HG03439 (cell line): ENCODE measurements around the gene NLGN1.

Source experiments
- ATAC-seq: cut with Tn5 transposase; IDR thresholded peaks from one replicate; pipeline ENCODE4 v1.9.1; 2021; ENCODE audit warnings: mild to moderate bottlenecking, moderate library complexity; ENCODE audit not compliant: unreplicated experiment

NLGN1 gene

DNA sequence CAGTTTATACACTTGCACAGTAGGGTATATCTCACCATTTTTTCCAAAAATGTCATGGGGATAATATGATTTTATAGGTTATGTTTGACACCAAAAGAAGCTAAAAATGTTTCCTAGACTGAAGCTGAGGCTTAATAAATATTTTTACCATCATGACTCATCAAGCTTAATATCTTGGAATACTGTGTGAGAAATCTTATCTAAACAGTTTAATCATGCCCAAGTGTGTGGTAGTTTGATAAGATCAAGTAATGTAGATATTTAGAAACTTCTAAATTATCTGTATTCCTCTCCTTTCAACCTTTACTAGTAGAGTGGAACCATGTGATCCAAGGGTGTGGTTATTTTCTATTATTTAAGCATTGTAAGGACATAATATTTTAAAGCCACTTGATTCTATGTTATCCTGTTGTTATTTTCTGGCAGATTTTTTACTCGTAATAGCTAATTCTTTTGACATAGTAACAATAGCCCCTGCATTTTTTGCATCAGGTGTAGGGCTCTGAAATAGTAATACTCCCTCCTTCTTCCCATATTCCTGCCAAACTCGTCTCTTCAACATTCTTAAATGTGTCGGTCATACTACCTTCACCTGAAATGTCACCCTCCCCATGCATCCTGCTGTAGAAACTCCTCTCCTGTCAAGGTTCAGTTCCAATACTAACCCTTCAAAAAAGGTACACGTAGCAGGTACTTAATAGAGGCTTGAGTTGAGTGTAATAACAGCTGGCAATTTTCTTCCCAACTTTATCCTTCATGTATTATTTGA, 729.6 kb downstream of the NLGN1 start:
- no peak for ATAC-seq

DNA sequence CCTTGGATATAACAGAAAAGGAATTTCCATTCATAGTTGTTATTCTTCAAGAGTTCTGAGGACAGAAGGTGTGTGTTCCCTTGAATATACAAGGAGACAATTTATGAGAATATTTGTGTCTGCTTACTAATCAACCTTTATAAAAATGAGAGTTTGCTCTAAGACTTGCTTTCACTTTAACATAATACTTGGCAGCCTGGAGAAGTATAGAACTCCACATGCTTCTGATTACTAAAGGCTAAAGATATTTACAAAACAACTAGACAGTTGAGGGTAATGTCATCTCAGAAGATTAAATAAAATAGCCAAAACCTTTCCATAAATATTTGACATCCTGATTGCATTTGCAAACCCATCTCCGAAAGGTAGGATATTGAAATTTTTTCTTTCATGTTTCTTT, 734.5 kb downstream of the NLGN1 start:
- no peak for ATAC-seq

DNA sequence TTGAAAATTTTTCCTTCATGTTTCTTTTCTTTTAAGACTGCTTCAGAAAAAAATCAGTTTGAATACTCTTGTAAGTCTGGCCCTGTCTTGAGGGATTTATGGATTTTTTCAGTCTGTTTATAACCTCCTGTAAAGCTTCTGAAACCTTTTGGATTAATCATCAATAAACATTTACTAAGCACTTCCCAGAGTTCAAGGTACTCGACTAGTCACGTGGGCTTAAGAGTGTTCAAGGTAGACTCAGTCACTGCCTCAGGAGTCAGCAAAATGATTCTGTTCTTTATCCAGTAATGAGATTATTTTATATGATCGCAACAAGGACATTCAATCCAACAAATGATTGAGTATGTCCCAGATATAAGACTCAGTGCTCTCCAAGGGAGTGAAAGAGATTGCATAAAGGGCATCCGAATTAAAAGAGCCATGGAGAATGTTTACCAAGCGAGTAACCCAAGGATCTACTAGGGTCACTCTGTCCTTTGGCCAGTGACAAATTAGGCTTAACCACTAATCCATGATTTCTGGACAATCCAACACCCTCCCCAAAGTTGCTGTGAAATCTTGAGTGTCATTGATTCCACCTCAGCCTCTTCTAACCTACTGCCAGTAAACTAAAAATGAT, 735.0 kb downstream of the NLGN1 start:
- ATAC-seq = no peak

DNA sequence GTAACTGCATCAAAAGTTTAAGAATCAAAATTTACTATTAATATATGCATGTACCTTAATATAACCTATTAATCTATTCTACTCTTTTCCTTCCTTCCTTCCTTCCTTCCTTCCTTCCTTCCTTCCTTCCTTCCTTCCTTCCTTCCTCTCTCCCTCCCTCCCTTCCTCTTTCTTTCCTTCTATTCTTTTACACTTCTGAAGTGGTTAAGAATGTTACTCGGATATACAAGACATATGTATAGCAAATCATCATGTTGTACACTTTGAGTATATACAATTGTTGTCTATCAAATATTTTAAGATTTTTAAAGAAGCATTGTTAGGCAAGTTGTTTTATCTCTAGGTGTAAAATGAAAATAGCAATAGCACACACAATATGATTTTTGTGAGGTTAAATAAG, 748.5 kb downstream of the NLGN1 start:
- ATAC-seq = no peak

DNA sequence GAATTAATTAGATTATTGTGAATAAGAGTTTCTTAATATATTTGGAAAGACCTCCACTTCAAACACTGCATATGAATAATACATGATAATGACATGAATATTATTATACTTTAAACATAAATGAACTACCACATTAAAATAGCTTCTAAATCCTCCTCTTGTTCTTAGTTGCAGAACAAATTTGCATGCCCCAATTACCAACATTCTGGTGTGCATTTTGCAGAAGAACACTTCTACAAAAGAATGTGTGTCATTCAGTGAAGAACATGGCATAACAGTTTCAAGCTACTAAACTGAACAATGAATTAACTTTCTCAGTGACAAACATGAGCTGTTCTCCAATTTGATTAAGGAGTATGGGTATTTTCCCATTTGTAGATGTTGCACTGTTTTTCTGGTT, 750.3 kb downstream of the NLGN1 start:
- no peak for ATAC-seq

DNA sequence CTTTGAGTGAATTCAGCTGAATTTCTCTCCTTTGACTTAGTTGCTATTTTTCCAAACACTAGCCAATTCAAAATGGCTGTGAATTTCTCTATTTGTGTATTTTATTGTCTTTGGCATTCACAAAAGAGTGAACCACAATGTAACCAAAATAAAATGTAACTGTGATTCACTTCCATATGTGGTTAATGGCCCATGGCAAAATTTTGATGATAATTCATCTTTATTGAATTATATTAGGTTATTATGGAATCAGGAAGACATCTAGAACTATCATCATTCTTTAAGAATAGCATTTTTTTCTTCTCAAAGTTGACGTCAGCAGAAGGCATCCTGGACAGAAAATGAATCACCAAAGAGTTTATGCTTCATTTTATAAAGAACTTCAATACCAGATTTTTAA, 756.3 kb downstream of the NLGN1 start:
- ATAC-seq = no peak

DNA sequence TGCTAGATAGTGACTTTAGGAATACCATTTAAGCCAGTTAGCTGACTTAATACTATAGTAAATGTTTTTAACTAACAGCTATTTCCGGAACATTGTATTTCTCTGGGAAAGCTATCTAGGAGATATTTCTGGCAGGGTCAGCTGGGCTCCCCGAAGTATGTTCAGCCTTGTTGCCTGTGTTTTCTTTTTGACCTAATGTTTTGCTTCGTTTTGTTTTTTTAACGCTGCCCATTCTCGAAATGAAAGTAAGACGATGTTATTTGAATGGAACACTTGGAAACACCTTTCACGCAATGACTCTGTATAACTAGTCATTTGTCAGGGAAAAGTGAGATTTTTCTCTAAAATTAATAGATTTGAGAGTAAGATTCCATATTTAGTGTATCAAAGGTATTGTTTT, 758.7 kb downstream of the NLGN1 start:
- no peak for ATAC-seq

DNA sequence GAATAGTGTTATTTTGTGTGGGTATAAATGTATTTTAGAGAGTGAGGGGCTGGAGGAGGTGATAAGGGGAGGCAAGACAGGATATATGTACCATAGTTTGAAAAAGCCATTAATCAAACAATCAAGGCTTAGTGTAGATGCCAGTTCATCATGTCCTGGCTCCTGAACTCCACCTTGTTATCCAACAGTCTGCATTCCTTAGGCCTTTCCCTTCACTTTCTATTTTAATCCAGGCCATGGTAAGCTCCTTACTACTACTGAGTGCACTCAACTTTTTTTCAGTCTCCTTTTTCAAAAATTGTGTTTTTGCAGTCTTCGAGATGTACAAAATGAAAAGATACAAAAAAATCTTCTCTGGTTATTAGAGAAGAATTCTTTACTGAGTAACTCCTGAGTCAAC, 761.1 kb downstream of the NLGN1 start:
- no peak for ATAC-seq

DNA sequence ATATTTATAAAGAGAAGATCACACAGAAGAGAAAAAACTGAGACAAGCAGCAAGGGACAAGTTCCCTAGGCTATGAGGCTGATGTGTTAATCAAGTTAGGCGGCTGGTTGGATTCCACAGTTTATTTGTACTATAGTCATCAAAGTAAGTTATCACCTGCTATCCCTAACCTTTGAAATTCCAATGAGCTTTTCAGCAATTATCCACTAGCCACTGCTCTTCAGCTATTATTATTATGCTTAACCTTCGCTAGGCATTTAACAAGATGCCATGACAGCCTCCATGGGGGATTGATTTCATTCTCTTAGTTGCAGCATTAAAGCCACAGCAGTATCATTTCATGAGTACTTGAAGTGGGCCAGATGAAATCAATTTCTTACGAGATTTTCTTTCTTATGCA, 762.1 kb downstream of the NLGN1 start:
- ATAC-seq = no peak

DNA sequence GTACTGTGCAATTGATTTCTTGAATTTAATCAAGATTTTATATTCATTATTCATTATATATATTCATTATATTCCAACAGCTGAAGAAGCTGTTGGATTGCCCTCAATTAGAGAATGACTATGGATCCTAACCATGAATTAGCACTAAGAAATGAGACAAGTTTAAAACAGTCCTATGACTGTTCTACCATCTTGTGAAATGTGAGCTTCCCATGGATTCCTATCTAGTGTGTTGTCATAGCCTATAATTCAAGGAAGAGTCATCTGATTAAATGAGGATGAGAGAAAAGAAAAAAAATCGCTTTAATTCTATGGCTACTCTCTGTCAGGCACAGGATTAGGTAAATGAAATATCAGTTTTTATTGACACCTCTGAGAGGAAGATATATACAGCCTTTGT, 765.0 kb downstream of the NLGN1 start:
- no peak for ATAC-seq

DNA sequence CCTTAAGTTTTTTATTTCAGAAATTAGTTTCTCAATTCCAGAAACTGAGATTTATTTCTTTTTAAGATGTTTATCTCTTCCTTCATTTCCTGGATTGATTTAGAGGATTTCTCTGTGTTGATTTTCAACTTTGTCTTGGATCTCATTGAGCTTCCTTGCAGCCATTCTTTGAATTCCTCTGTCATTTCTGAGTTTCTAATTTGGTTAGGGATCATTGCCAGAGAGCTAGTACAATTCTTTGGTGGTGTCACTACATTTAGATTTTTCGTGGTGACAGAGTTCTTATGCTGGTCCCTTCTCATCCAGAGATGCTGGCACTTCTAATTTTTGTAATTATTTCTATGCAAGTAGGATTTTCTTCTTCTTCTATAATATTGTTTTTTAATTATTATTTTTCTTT, 770.5 kb downstream of the NLGN1 start:
- no peak for ATAC-seq

DNA sequence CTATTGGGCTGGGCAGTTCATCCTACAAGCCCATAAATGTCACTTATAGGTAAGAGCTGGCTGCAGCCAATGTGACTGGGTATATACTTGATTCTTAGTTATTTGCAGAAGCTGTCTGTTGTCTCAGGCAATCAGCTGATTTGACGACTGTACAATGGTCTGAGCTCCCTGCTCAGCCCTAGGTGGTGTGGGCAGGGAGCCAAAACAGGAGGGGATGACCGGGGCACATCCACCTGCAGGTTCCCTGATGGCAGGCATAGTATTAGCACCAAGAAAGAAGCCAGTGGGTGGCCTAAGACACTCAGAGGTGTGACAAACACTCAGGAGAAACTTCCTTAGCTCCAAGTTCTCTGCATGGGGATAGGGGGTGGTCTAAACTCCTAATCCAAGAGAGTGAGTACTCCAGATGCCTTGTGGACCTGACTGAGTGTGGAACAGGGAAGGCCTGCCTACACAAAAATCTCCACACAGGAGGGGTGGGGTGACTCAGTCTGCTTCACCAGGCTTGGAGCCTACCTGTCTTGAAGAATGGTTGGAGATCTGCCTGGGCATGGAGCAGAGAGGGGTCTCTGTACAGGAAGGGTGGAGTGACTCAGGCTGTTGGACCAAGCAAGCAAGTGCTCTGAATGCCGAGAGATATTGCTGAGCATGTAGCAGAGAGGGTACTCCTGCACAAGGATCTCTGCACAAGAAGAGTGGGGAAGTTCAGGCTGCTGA, 771.2 kb downstream of the NLGN1 start:
- ATAC-seq = no peak

DNA sequence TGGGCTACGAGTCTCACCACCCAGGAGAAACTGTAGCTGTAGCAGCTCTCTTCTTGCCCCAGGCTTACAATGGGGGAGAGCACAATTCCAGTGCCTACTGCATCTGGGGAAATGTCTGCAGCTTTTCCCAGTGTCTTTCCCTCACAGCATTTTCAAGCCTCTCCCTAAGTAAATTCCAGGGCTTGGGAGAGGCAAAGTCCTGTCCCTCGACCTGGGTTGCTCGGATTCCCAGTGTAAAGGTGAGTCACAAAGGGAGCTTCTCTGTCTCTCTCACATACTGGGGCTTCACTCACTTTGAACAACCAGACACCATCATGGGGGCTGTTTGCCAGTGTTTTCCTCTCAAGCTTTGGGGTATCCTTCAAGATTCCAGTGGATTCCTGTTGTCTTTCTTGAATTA, 772.2 kb downstream of the NLGN1 start:
- no peak for ATAC-seq

DNA sequence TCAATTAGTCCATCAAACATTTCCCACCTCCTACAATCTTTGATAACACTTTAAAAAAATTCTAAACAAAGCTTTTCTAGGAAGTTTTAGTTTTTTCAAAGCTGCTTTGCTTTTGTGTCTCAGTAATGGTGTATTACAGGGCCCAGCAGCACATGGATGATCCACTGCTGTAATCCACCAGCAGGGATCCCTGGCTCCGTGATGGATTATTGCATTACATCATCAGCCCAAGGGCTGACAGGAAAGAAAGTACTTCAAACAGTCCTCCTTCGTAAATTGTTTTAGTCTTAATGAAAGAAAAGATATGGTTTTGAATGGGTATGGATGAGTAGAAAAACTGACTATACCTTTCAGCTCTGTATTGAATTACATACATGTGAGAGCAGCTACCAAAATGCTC, 772.7 kb downstream of the NLGN1 start:
- no peak for ATAC-seq

DNA sequence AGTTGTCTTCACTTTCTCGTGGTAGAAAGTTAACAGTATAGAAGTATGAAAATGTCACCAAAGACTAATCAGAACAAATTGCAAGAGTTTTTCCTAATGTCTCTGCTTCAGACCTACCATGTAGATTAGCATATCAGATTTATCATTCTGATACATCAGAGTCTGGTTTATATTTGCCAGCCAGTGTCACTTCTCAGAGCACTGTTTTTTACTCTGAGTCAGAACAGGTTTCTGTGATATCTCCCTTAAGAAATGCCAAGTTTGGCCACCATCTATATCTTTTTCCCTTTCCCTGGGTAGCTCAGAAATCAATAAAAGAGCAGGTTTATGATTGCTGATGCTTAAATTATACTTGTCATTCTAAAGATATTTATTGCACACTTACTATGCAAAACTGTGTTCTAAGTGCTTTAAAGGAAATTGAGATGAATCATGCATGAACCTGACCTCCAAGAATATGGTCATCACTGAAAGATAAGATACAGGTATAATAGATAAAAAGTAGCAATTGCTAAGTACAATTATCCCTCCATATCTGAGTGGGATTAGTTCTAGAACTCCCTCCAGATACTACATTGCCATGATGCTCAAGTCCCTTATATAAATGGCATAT, 788.9 kb downstream of the NLGN1 start:
- no peak for ATAC-seq

DNA sequence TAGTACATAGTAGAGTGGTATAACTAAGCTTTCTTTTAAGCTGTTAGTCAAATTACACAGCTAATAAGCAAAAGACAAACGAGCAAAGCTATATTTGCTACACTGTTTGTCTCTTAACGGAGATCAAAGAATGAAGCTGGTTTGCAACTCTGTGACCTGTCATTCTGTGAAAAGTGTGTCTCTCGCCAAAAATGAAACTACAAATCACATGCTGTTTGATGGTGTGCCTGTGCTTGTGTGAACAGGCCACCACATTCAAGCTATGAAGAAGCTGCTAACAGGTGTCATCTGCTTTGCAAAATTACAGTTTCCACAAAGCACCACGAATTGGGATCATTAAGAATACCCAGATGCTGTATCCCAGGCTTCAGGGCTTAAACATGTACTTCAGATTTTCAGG, 793.8 kb downstream of the NLGN1 start:
- peak; percentile 88 for ATAC-seq

DNA sequence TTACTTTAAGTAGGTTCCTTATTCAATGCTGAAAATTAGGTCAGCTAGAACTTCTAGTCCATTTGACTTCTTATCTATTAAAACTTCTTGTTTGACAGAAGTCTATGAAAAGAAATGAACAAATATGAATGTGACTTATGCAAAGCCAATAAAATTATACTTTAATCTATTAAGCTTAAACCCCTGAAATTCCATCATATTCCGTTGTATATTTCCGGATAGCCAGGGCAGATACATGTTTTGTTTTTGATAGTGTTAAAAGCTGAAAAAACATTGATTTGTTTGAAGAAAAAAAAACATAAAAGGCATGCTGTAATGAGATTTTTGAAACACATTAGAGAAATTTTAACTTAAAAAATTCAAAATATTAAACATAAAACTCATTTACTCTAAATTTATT, 794.4 kb downstream of the NLGN1 start:
- no peak for ATAC-seq

DNA sequence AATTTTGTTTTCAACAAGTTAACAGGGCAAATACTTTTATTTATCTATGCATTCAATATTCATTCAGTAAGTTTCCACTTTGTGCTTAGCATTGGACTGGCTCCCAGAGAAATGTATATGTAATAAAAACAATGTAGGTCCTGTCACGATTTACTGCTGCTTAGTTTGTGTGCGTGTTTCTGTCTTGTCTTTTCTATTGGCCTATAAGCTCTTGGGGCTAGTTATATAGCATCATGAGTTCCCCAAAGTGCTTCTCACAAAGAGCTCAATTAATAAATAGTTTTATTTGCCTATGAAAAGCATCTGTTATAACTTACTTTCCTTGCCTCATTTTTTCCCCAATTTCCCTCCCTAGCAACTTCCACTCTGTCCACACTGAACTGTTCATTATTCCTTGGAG, 794.9 kb downstream of the NLGN1 start:
- ATAC-seq = no peak

DNA sequence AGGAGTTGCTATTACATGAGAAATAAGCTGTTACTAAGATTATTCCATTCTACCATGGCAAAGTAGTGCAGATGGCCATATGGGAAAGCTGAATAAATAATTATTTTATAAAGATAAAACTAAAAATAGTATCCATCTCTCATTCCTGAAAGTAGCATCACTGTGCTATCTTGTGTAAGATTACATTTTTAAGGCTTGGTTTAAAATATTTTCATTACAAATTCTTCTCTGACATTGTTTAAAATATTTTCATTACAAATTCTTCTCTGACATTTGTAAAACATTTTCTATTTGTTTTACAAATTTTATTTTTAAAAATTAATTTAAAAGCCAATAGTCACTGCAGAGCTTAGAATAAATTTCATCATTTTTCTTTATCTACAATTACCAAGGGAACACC, 796.1 kb downstream of the NLGN1 start:
- ATAC-seq = no peak

DNA sequence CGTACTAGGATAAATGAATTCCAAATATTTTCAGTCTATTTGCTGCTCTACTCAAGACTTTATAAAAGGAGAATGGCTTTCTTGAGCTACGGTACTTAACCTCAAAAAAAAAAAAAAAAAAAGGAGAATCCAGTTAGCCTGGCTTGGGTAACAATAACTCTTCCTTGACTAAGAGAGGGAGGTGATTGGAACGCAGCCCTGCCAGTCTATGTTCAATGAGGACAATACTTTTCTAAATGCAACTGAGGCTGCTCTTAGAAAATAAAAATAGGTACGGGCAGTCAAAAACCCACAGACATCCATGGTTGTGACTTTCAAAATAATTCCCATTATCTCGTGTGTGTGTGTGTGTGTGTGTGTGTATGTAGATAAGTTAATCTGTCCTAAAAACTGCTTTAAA, 799.9 kb downstream of the NLGN1 start:
- no peak for ATAC-seq

DNA sequence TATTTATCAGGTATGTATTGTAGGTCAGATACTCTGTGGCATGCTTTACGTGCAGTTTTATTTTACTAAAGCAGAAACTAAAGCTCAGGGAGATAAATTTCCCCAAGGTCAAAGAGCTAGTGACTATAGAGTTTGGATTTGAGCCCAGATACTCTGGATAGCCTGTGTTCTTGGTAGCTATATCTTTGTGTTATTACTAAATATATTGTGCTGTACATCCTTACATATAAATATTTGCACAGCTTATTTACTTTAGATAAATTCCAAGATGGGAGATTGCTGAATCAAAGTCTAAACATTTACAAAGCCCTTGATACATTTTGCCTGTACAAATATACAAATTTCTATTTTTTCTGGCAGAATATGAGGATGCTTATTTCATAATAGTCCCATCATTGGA, 800.7 kb downstream of the NLGN1 start:
- no peak for ATAC-seq

DNA sequence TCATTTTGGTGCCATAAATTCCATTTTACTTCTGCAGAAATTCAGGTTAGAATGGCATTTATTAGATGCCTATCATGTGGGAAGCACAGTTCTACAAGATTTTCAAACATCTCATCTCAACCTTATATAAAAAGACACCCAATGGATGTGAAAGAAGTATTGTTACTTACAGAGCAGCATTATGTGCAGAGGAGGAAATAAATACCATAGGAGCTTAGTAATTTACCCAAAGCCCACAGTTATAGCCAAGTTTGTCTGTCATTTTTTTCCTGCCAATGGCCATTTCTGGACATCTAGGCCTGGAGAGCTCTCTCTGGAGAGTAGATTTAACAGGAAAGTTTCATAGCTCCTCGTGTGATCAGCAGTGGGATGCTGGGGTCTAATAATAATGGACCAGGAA, 802.2 kb downstream of the NLGN1 start:
- no peak for ATAC-seq
